ENCODE results near the gene DAPK2.

DNA sequence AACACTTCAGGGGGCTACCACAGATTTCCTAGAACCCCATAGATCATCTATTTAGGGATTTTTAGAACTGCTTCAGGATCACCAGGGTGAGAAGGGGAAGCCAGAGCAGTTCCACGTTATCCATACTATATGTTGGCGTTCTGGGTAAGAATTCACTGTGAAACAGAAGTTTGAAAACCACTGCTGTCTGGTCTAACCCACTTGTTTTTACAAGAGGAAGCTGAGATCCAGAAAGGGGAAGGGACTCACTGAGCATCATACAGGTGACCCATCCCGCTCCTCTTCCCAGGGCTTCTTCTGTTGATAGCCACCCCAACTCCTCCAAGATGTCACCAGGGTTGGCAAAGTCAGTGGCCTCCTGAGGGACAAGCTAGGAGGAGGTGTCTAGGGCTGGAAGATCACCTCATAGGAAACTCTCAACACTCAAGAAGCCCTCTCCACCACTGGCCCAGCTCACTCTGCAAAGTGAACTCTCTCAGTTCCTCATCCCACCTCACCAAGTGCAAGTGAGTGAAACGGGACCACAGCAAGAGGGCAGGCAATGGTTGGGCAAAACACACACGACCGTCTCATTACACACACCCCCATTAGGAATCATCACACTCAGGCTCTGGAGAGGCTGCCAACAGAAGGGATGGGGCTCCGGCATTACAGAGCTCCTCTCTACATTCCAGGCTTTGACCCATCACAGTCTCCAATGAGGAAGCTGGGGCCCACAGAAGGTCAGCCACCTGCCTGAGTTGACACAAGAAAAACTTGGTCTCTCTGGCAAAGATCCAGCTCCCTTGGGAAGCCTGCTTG, 1.8 kb downstream of the DAPK2 start:
- no peak for TF ChIP-seq EZH2 (IDR thresholded peaks at IDR 0.05; ENCODE audit: low read length, missing control alignments)
- TF ChIP-seq CTCF (conservative IDR thresholded peaks at IDR 0.05 in 1 of 2, IDR thresholded peaks at IDR 0.05 in 1 of 2; ENCODE audit: low read depth in 1 of 2, low read length in 2 of 2), result no peak

Measured in fibroblast of lung (primary cell).